Cerebellar nuclear complex (tissue), 1 donor: ENCODE data around the gene SCYGR1.
"Not testable (repeated sequence)": the region's sequence is repeated elsewhere in the genome, so short reads cannot be mapped to it uniquely, and the experiment has no call there.

Experiments used
- DNase-seq, 2 experiments: peaks; one replicate each; lab custom pipeline; 2025; lab: John Stamatoyannopoulos, UW

Gene SCYGR1

GRCh38 chr2:227387583-227387982 is at the start of gene SCYGR1:
SCYGR1 (minus strand) TSS chr2:227387949; CDS start chr2:227387949, 0 bp downstream.
- not testable (repeated sequence) for DNase-seq

GRCh38 chr2:227436436-227437174 is 48.9 kb upstream of the SCYGR1 start:
- no peak for DNase-seq

DNA sequence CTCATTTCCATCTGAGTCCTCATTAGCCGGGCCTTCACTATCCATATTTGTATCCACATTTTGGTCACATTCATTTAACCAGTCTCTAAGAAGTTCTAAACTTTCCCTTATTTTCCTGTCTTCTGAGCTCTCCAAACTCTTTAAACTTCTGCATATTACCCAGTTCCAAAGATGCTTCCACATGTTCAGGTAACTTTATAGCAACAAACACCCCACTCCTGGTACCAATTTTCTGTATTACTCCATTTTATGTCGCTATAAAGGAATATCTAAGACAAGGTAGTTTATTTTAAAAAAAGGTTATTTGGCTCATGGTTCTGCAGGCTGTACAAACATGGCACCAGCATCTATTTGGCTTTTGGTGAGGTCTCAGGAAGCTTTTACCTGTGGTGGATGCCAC is 45.4 kb upstream of the SCYGR1 start:
- no peak for DNase-seq

GRCh38 chr2:227430639-227431038 is 42.9 kb upstream of the SCYGR1 start:
- DNase-seq: no peak

- no peak for DNase-seq
Measured at GRCh38 chr2:227428731-227429285, 41.1 kb upstream of the SCYGR1 start.

DNA sequence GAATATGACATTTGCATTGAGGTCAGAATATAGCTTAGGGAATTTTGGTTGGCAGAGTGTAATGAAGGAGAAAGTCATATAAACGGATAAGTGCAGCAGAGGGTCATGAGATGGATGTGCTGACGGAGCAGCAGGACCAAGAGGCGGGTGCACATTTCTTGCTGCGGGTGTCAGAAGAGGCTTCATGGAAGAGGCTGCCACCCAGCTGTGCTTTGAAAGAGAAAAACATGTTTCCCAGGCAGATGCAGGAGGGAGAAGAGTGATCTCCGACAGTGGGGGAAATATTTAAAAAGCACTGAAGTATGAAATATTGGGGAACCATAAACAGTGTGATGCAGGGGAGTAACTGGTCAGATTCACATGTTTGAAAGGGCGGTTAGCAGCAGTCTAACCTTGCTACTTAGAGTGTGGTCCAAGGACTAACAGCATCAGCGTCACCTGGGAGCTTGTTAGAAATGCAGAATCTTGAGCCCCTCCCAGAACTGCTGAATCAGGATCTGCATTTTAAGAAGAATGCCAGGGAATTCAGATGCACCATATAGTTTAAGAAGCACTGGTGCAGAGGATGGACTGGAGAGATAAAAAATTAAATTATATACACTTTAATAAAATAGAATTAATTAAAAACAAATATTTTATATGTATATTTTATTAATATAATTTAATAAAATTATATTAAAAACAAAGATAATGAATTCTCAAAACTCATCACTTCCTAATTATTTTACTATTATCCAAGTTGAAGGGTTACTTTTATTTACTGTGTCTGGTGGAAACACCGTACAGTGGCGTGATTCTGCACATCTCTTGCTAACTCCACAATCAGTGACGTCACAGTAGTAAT is 36.1 kb upstream of the SCYGR1 start:
- no peak for DNase-seq

DNA sequence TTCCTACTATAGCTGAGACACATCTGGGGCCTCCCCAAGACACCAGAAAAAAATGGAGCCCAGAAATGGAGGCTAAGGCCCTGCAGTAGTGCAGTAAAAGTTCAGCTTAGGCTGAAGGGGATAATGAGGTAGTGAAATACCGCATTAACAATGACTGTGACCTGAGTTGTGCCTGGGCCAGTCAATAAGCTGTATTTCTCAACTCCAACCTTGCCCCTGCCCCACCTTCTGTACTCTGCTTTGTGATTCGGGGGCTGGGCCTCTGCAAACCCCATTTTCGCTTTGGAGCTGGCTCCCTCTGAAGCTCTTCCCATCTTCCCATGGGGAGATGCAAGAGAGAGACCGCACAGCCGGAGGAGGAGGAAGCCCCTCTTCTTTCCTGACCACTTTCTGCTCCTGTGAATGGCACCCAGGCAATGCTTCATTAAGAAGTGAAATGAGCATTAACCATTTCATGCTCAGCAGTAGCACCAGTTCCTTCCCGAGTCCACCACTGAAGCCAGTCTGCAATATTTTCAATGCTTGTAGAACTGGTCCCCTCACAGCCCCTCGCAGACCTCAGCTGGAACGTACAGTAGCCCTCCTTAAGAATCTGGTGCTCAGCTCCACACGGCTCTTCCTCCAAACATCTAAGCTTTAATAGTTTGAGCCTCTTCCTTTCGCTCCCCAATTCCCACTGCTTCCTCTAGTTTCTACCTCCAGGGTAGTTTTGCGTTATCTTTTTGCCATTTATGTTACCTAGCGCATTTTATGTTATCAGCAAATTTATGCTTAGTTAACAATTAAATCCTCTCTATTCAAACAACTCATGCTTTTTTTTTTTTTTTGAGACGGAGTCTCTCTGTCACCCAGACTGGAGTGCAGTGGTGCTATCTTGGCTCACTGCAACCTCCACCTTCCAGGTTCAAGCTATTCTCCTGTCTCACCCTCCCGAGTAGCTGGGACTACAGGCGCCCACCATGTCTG is 32.6 kb upstream of the SCYGR1 start:
- DNase-seq: no peak

GRCh38 chr2:227416701-227417100 is 29.0 kb upstream of the SCYGR1 start:
- DNase-seq: no peak

DNA sequence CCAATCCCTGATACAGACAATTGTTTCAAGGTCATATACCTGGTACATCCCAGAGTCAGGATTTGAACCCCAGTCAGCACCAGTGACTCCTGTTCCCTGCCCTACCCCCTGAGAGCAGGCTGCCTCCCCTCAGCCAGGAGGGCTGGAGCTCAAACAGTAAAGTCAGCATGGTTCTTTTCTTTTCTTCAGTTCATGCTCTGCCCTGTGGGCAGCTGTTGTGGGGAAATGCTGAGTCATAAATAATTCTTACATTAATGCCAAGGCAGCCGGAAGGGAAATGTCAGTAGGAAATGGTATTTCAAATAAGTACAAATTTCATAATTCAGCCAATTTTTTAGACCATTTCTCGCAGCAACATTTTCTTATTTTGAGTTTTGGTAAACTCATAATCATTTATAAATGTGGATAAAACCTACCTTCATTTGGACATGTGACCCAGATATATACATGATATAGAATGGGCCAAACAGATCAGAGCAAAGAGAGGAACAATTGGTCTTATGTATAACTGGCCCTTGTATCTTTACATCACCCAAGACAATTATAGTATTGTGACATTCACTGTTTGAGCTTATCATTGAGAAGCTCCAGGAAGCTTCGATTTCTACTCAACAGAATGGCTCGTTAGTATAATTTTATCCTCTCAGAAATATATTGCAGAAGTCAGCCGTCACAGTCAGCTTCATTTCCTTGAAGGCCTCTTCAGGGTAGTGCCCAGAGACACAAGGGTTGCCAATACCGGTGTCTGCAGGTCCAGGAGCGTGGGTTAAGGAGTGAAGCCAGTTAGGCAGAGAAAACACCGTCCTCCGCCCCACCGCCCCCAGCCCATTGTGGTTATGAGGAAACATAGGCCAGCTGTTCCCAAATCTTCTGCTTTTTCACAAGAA is 28.0 kb upstream of the SCYGR1 start:
- DNase-seq: no peak

- no peak for DNase-seq
Measured at GRCh38 chr2:227414846-227415245, 27.1 kb upstream of the SCYGR1 start.

DNA sequence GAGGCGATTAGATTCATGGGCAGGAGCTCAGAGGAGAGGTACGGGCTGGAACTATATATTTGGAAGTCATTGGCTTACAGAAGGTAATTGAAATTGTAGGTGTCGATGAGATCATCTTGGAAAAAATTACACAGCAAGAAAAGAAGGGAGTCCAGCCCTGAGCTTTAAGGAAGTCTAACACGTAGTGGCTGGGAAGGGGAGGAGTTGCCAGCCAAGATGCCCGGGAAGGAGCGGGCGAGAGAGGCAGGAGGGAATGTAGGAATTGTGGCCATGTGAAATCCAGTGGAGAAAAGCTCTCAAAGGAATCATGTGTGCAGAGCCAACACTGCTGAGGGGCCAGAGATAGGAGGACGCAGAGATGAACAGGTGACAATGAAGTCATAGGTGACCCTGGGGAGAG is 25.6 kb upstream of the SCYGR1 start:
- no peak for DNase-seq

DNA sequence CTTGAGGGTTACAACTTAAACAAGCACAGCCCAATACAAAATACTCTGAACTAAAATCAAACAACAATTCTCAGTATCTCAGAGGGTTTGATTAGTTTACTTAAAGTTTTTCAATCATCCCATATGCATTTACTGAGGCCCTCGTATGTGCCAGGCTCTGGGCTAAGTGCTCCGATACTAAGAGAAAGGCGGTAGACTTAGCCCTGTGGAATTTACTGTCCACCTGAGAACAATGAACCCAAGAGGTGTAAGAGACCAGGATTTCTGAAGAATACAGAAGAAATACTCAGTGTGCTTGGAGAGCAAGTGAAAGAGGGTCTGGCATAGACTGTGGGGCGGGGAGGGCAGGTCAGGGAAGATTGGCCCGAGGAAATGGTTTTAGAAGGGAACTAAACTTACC is 25.1 kb upstream of the SCYGR1 start:
- no peak for DNase-seq

DNA sequence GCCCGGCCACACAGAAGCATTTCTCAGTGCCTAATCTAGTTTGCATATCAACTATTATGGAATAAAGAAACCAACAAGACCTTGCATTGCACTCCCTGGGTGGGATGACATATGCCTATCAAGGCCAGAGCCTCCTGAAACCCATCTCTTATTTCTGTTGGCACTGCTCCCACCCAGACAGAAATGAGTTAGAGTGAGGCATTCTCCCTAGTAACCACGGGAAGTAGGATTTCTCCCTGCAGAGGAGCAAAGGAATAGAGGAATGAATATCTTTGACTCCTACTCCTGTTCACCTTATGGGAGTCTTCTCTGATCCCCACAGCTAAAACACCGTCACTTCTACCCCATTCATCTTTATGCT is 24.2 kb upstream of the SCYGR1 start:
- DNase-seq: no peak

- DNase-seq: no peak
Measured at GRCh38 chr2:227411320-227411989, 23.7 kb upstream of the SCYGR1 start.

- DNase-seq: no peak
Measured at GRCh38 chr2:227410191-227410590, 22.4 kb upstream of the SCYGR1 start.

DNA sequence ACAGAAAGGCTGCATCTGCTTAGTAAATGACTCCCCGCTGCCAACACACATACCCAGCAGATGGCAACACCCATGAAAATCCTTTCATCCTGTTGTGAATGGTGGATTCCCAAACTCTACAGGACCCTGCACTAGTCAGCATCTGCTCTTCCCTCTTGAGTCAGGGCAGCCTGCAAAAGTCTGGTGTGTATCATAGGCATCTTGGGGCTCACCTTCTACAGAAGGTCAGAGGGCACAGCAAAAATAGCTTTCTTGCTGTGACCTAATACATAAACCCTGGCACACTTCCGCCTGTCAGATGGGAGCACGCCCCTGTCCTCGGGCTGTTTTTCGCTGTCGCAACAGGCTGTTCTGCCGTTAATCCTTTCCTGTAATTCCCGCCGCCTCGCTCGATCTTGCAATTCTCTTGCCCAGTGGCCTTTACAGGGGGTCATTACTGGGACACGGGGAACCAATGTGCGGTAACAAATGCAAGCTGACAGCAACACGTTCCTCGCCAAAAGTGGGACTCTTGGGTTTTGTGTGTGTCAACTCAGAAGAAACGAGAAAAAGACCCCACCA is 19.9 kb upstream of the SCYGR1 start:
- no peak for DNase-seq

DNA sequence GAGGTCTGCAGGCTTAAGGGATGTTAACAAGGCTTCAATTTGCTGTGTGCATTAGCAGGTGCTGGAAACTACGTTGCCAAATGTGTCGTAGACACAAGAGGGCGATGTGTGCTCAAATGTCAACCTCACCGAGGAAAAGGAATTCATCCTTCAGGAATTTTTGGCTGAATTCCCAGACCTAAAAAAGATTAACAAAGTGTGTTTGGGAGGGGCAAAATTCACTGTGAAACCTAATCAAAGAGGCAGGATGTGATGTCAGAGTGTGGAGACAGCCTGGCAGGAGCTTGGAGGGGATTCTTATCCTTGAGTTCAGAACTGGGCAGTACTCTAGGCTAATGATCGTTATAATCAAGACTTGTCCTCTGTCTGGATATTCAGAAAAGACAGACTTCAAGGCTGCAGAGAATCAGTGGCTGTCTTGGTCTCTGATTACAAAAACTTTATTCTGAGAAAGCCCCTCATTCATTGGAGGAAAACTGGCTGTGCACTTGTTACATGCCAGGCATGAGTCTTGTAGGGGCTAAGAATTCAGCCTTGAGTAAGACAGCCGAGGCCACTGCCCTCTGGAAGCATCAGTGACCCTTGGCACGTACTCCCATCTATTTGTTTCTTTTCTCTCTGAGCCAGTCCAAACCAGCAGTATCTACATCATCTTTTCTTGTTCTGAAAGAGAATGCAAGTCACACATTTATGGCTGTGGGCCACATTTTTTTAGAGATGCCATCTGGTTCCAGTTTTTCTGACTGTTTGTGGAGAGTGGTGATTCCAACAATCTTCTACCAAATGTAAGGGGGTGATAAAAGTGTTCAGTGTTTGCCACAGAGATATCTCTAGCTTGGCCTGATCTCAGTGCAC is 18.7 kb upstream of the SCYGR1 start:
- peak; percentile 19 to 72 for DNase-seq

DNA sequence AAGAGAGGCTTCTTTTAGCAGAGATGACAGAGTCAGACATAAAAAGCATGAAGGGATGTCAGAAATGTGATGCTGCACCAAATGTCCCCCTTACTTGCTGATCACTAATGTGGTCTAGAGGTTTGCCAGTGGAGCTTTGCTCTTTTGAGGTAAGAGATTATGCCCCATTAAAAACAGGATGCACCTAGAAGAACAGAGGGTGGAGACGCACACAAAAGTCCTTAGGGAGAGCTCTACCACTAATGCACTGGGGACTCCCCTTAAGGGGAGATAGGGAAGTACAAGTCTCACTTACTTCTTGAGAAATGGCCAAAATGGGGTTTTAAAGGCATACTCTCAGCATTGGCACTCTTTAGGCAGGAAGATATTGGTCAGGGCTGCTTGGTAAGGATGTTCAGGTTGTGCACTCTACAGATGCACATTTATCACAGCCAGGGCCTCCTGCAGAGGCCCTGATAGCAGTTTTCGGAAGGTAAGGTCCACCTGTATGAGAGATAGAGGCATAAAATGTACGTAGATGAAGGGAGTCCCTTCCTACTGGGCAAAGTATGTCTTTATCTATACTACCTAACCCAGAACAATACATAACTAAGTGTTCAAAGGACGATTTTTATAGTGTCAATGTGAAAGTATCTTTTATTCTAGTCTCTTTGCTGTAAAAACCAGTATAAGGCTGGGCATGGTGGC is 17.0 kb upstream of the SCYGR1 start:
- no peak for DNase-seq
